Fibroblast of lung (primary cell): ENCODE measurements around the gene NR3C2. TPM values are rescaled to one million over a fixed set of nuclear protein-coding genes. Genes with fewer than 3 reads are reported as not detected.
A peak's percentile ranks its signal among the peaks of the same experiment; 100 is the strongest.

ENCODE experiments used
- DNase-seq, 2 donors: peaks; one replicate each; pipeline versions ENCODE4 v3.0.0 to v3.0.0-alpha.2; 2010; ENCODE audit warnings: low read depth in 2 of 2
- H2AFZ ChIP-seq: 2 replicates; pipeline ENCODE4 v1.5.1; 2012; ENCODE audit warnings: low read length, control low read depth, inconsistent platforms
- H3K27ac ChIP-seq: 2 replicates; pipeline ENCODE4 v1.5.1; 2011; ENCODE audit warnings: low read length, control low read depth; ENCODE audit not compliant: insufficient read depth
- H3K27me3 ChIP-seq: 2 replicates; pipeline ENCODE4 v1.5.1; 2011; ENCODE audit warnings: mild to moderate bottlenecking, low read length; ENCODE audit not compliant: control insufficient read depth, insufficient read depth
- H3K36me3 ChIP-seq: 2 replicates; pipeline ENCODE4 v1.5.1; 2011; ENCODE audit warnings: low read length; ENCODE audit not compliant: control insufficient read depth, insufficient read depth
- H3K4me1 ChIP-seq: 2 replicates; pipeline ENCODE4 v1.5.1; 2011; ENCODE audit warnings: low read length; ENCODE audit not compliant: control insufficient read depth, insufficient read depth; ENCODE audit errors: extremely low read depth
- H3K4me2 ChIP-seq: 2 replicates; pipeline ENCODE4 v1.5.1; 2011; ENCODE audit warnings: low read length, control low read depth; ENCODE audit not compliant: insufficient read depth; ENCODE audit errors: extremely low read depth
- H3K4me3 ChIP-seq, 4 experiments: fragments of 200-600 bp in 1 of 4; sonication (generic) in 1 of 4; replicated peaks in 1 of 4; 2 replicates each; pipeline ENCODE4 v1.5.1; 2011 to 2016; ENCODE audit warnings: low read length in 4 of 4, low read depth in 3 of 4, mild to moderate bottlenecking in 3 of 4, control low read depth in 2 of 4, inconsistent platforms in 1 of 4, mixed read lengths in 1 of 4; ENCODE audit not compliant: insufficient read depth in 1 of 4; ENCODE audit errors: control extremely low read depth in 1 of 4
- H3K79me2 ChIP-seq: 2 replicates; pipeline ENCODE4 v1.5.1; 2012; ENCODE audit warnings: mild to moderate bottlenecking, low read length, inconsistent platforms; ENCODE audit not compliant: control insufficient read depth, insufficient read depth
- H3K9ac ChIP-seq: 2 replicates; pipeline ENCODE4 v1.5.1; 2011; ENCODE audit warnings: mild to moderate bottlenecking, low read length, control low read depth; ENCODE audit not compliant: insufficient read depth
- H3K9me3 ChIP-seq: 2 replicates; pipeline ENCODE4 v1.5.1; 2012; ENCODE audit warnings: low read depth, low read length; ENCODE audit not compliant: control insufficient read depth, insufficient read depth
- H4K20me1 ChIP-seq: 2 replicates; pipeline ENCODE4 v1.5.1; 2011; ENCODE audit warnings: low read length; ENCODE audit not compliant: control insufficient read depth, insufficient read depth; ENCODE audit errors: extremely low read depth
- CTCF ChIP-seq, 2 donors: IDR thresholded peaks in 1 of 2; conservative IDR thresholded peaks in 1 of 2; 1 replicate in 1 of 2; 2 replicates in 1 of 2; pipeline ENCODE4 v1.5.1; 2011 to 2012; ENCODE audit warnings: low read length in 2 of 2, control low read depth in 1 of 2, inconsistent platforms in 1 of 2, low read depth in 1 of 2, mild to moderate bottlenecking in 1 of 2
- EZH2 ChIP-seq: IDR thresholded peaks from 2 replicates; pipeline ENCODE4 v1.5.1; 2012; ENCODE audit warnings: low read length, control low read depth, mild to moderate bottlenecking; ENCODE audit errors: missing control alignments
- polyA plus RNA-seq, 2 donors: library from polyadenylated mRNA; depleted of rRNA in 1 of 2; stranded (reverse) in 1 of 2; unstranded in 1 of 2; fragments of >200 nt; gene quantifications; 2 replicates each; pipeline ENCODE4 v1.2.1, GENCODE V29; 2011 to 2012; ENCODE audit warnings: missing spikeins in 1 of 2
- total RNA-seq: library from RNA; depleted of rRNA; stranded (reverse); fragments of >200 nt; gene quantifications from 2 replicates; pipeline ENCODE4 v1.2.1, GENCODE V29; 2014

NR3C2 gene
- total and polyA plus RNA-seq, 2 donors (not counting 1 experiment from before 2014, with no cell fraction given) = 1.9 to 7.4 TPM

- peak in 1 of 2 donors; percentile 10 for DNase-seq
- H3K4me2 ChIP-seq = peak overlapping the region; percentile 86
- H4K20me1 ChIP-seq = no peaks in the 10 kb centered on the region
- H3K79me2 ChIP-seq = peaks cover 17% of the 10 kb centered on the region
- no peaks in the 10 kb centered on the region for H3K9me3 ChIP-seq
- H2AFZ ChIP-seq = peak overlapping the region; percentile 79
- TF ChIP-seq CTCF (conservative IDR thresholded peaks at IDR 0.05 in 1 of 2, IDR thresholded peaks at IDR 0.05 in 1 of 2; ENCODE audit: low read depth in 1 of 2, low read length in 2 of 2) = no peak
- TF ChIP-seq EZH2 = no peak
- H3K4me1 ChIP-seq = peaks cover 2% of the 10 kb centered on the region
- peak overlapping the region; percentile 49 to 91 (median 84) for H3K4me3 ChIP-seq
- no peaks in the 10 kb centered on the region for H3K27me3 ChIP-seq
- peak overlapping the region; percentile 57 for H3K27ac ChIP-seq
- H3K9ac ChIP-seq = peak overlapping the region; percentile 70
- no peaks in the 10 kb centered on the region for H3K36me3 ChIP-seq
These were observed 3.1 kb upstream of the NR3C2 start for GRCh38 chr4:148445071-148445859.

- H3K79me2 ChIP-seq = peaks cover 20% of the 10 kb centered on the region
- peak overlapping the region; percentile 60 for H3K9ac ChIP-seq
- H3K4me1 ChIP-seq = peaks cover 2% of the 10 kb centered on the region
- no peaks in the 10 kb centered on the region for H3K36me3 ChIP-seq
- DNase-seq = peak in 1 of 2 donors; percentile 9
- no peak for TF ChIP-seq CTCF (conservative IDR thresholded peaks at IDR 0.05 in 1 of 2, IDR thresholded peaks at IDR 0.05 in 1 of 2; ENCODE audit: low read depth in 1 of 2, low read length in 2 of 2)
- no peak for TF ChIP-seq EZH2
- no peaks in the 10 kb centered on the region for H3K27me3 ChIP-seq
- no peaks in the 10 kb centered on the region for H4K20me1 ChIP-seq
- H3K9me3 ChIP-seq = no peaks in the 10 kb centered on the region
- H3K27ac ChIP-seq = peak overlapping the region; percentile 57
- peak overlapping the region; percentile 63 for H2AFZ ChIP-seq
- H3K4me2 ChIP-seq = peak overlapping the region; percentile 88
- H3K4me3 ChIP-seq = peak overlapping the region; percentile 43 to 91 (median 84)
These were observed 2.3 kb upstream of the NR3C2 start for GRCh38 chr4:148444296-148445070.
